Transverse colon (tissue), 4 donors: ENCODE measurements around the gene PIM2. TPM values are rescaled to one million over a fixed set of nuclear protein-coding genes. Genes with fewer than 3 reads are reported as not detected.
A peak's percentile ranks its signal among the peaks of the same experiment; 100 is the strongest.

ENCODE experiments used
- DNase-seq: peaks from one replicate; pipeline ENCODE4 v3.0.0-alpha.2; 2019
- H3K27ac ChIP-seq, 4 donors: fragments of 200-600 bp; sonication (generic); 2 replicates each; pipeline ENCODE4 v1.5.1; 2016 to 2018; ENCODE audit warnings: inconsistent platforms in 4 of 4
- H3K27me3 ChIP-seq: fragments of 200-600 bp; sonication (generic); 2 replicates; pipeline ENCODE4 v1.5.1; 2017; ENCODE audit warnings: inconsistent platforms
- H3K36me3 ChIP-seq, 4 donors: fragments of 200-600 bp; sonication (generic); 2 replicates each; pipeline ENCODE4 v1.5.1; 2017 to 2019; ENCODE audit warnings: inconsistent platforms in 4 of 4
- H3K4me1 ChIP-seq, 4 donors: fragments of 200-600 bp; sonication (generic); 2 replicates each; pipeline ENCODE4 v1.5.1; 2017 to 2020; ENCODE audit warnings: inconsistent platforms in 4 of 4
- H3K4me3 ChIP-seq, 4 donors: fragments of 200-600 bp; sonication (generic); 1 replicate in 1 of 4; 2 replicates in 3 of 4; pipeline versions ENCODE4 v1.5.1 to v1.6.1; 2017 to 2019; ENCODE audit warnings: inconsistent platforms in 4 of 4
- H3K9me3 ChIP-seq, 2 donors: fragments of 200-600 bp; sonication (generic); 2 replicates each; pipeline ENCODE4 v1.5.1; 2017 to 2019; ENCODE audit warnings: inconsistent platforms in 2 of 2
- EP300 ChIP-seq: sonication (generic); formaldehyde crosslinking; IDR thresholded peaks from one replicate; pipeline ENCODE4 v1.6.1; 2017; ENCODE audit warnings: antibody characterized with exemption, low read depth
- POLR2A ChIP-seq: fragments of 450-650 bp; IDR thresholded peaks from one replicate; pipeline ENCODE4 v1.6.1; 2016; ENCODE audit warnings: antibody characterized with exemption, mild to moderate bottlenecking, moderate library complexity
- POLR2AphosphoS5 ChIP-seq, 3 donors: sonication (generic); formaldehyde crosslinking; IDR thresholded peaks; one replicate each; pipeline ENCODE4 v1.6.1; 2016; ENCODE audit warnings: antibody characterized with exemption in 3 of 3
- WGBS, 2 donors: methylation state at CpG; one replicate each; pipeline ENCODE4 v1.1.5; 2018; ENCODE audit warnings: low coverage in 1 of 2; 5-methylcytosine and 5-hydroxymethylcytosine counted together
- in situ Hi-C, 4 donors: fragments of 200-750 bp; cut with MboI; loops; one replicate each; pipeline versions ENCODE4 v1.15.0 to v1.15.1; 2017; ENCODE audit warnings: low sequenced_read_pairs in 3 of 4, low pct_ligation_motif_present in 1 of 4, low pct_unique_long_range_greater_than_20kb in 1 of 4
- intact Hi-C: fragments of 100-400 bp; cut with DNase I; formaldehyde crosslinking; loops from one replicate; pipeline ENCODE4 v1.15.1; 2023; ENCODE audit warnings: low total_unique reads
- total RNA-seq, 4 donors: library from RNA; depleted of rRNA; stranded (reverse); fragments of >200 nt; gene quantifications; one replicate each; pipeline ENCODE4 v1.1.0, GENCODE V29; 2016
- TF ChIP-seq, protein P1 (sequence below), 5 experiments: fragments of 200-600 bp in 3 of 5; fragments of 450-650 bp in 2 of 5; sonication (generic) in 3 of 5; IDR thresholded peaks; 1 replicate in 2 of 5; 2 replicates in 3 of 5; pipeline ENCODE4 v1.5.1; 2016 to 2017; ENCODE audit warnings: antibody characterized with exemption in 5 of 5, inconsistent platforms in 3 of 5, mild to moderate bottlenecking in 2 of 5, moderate library complexity in 1 of 5

PIM2 gene
- total RNA-seq, 4 donors from 2014 or later = 11.2 to 50.7 (median 20.6) TPM; not detected in 1

DNA sequence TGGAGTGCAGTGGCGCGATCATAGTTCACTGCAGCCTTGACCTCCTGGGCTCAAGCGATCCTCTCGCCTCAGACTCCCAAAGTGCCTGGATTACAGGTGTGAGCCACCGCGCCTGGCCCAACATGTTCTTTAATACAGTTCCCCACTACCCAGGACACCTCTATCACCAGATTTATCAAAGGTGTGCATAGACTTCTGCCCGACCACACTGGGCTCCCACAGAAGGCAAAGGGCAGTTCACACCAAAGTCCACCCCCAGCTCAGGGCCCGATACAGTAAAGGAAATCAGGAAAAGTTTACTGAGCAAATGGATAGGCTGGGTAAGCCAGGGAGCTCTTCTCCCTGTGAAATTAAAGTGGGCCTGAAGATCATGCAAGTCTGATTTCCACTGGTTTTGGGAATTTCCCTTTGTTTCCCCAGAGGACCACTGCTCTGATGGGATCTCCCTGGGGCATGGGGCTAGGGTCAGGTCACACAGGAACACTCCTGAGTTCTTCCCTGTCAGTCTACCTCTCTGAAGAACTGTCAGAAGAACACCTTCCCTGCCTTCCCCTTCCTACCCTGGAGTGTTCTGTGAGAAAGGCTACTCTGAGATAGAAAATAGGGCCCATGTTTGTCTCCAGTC lies 17.7 kb upstream of the PIM2 start:
- Histone ChIP-seq H3K4me3 (no peak overlapping the region), H3K9me3 (no peaks in the 10 kb centered on the region), H3K36me3 (no peaks in the 10 kb centered on the region), H3K27ac (peak overlapping the region; percentile 24 to 58 (median 55)), H3K4me1 (peaks cover 0 to 23% (median 1%) of the 10 kb centered on the region in 4 donors), H3K27me3 (no peaks in the 10 kb centered on the region)
- in situ Hi-C loops = no loop called here
- TF ChIP-seq, protein P1, sequence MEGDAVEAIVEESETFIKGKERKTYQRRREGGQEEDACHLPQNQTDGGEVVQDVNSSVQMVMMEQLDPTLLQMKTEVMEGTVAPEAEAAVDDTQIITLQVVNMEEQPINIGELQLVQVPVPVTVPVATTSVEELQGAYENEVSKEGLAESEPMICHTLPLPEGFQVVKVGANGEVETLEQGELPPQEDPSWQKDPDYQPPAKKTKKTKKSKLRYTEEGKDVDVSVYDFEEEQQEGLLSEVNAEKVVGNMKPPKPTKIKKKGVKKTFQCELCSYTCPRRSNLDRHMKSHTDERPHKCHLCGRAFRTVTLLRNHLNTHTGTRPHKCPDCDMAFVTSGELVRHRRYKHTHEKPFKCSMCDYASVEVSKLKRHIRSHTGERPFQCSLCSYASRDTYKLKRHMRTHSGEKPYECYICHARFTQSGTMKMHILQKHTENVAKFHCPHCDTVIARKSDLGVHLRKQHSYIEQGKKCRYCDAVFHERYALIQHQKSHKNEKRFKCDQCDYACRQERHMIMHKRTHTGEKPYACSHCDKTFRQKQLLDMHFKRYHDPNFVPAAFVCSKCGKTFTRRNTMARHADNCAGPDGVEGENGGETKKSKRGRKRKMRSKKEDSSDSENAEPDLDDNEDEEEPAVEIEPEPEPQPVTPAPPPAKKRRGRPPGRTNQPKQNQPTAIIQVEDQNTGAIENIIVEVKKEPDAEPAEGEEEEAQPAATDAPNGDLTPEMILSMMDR (IDR thresholded peaks at IDR 0.05) = no peak
- TF ChIP-seq EP300 = no peak
- TF ChIP-seq POLR2A = no peak
- no peak for TF ChIP-seq POLR2AphosphoS5 (IDR thresholded peaks at IDR 0.05)
- 94% methylated on average over 8 of the region's 8 CpGs; no CpG with 5 or more reads in 1 of the 2 donors for WGBS, 2 donors
- DNase-seq = no peak
- intact Hi-C loops = no loop called here

DNA sequence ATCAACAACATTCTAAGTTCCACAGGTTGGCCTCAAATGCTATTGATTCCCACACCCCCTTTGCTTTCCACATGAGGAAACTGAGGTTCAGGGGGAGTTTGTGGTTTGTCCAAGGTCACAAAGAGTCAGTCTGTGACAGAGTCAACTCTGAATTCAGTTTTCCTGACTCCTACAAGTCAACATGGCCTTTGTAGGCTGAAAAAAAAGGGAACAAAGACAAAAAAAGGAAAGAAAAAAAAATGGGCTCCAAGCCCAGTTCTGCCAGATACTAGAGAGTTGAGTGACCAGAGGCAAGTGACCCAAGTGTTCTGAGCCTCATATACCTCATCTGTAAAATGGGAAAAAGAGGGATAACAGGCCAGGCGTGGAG lies 16.5 kb upstream of the PIM2 start:
- H3K27me3 ChIP-seq = no peaks in the 10 kb centered on the region
- H3K4me1 ChIP-seq = peaks cover 0 to 17% (median 1%) of the 10 kb centered on the region in 4 donors
- DNase-seq = no peak
- in situ Hi-C loops = no loop called here
- TF ChIP-seq, protein P1 (IDR thresholded peaks at IDR 0.05) = no peak
- no peak for TF ChIP-seq POLR2A
- no peak for TF ChIP-seq POLR2AphosphoS5 (IDR thresholded peaks at IDR 0.05)
- no peak for TF ChIP-seq EP300
- H3K36me3 ChIP-seq = no peaks in the 10 kb centered on the region
- H3K9me3 ChIP-seq = no peaks in the 10 kb centered on the region
- whole genome bisulfite sequencing, 2 donors = 74% methylated on average over 1 of the region's 1 CpG; no CpG with 5 or more reads in 1 of the 2 donors
- intact Hi-C loops = no loop called here
- H3K4me3 ChIP-seq = no peak overlapping the region
- H3K27ac ChIP-seq = peak overlapping the region in 1 of 4 donors; percentile 30

DNA sequence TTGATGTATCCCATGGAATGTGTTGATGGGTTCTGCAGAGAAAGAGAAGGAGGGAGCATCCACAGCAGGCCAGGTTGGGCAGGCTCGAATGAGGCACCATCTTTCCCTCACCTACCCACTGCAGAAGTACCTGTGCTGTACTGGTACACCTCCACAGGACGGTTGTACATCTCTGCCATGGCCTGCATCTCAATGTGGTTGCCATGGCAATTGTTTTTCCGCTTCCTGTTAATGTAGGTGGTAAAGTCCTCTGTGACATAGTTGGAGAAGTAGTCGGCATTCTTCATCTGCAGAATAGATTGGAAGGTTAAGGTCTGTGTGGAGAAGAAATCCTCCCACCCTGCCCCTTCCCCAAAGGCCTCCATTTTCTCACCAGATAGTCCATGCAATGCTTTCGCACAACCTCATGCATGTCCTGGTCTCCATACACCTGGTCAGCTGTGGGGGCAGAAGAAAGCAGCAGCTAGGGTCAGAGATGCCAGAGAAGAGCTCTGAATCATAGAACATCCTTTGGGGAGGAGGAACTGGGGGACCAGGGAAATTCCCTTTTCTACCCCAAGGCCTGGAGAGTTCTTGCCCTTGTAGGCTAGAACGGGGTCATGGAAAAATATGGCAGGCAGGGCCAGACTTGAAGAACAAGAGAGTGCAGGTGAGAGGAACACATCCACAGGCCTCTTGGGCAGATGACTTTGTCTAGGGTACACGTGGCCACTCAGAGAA lies 15.9 kb upstream of the PIM2 start:
- in situ Hi-C loops = no loop called here
- Histone ChIP-seq H3K36me3 (peaks cover 0 to 4% (median 0%) of the 10 kb centered on the region in 4 donors), H3K27ac (peak overlapping the region in 1 of 4 donors; percentile 30)

DNA sequence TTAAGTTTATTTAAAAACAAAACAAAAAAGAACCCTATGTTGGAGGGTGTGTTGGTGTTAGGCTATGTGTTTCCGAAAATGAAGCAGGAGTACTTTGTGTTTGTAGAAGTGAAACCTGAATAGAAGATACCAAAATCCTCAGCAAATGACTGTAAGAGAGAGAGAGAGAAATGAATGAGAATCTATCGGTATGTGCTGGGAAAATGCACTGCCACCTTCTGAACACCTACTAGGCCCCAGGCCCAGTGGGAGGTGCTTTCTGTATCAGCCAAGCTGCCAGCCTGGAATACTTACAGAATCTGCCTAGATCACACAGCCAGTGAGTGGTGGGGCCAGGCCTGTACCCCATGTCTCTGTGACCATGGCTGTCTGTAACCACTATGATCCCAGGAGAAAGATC lies 14.9 kb upstream of the PIM2 start:
- 74 to 75% methylated on average over 2 of the region's 2 CpGs for WGBS, 2 donors
- intact Hi-C loops = no loop called here
- in situ Hi-C loops = no loop called here
- Histone ChIP-seq H3K36me3 (peaks cover 0 to 4% (median 0%) of the 10 kb centered on the region in 4 donors), H3K27ac (peak overlapping the region in 1 of 4 donors; percentile 30), H3K27me3 (no peaks in the 10 kb centered on the region), H3K4me3 (no peak overlapping the region), H3K4me1 (peaks cover 0 to 14% (median 1%) of the 10 kb centered on the region in 4 donors), H3K9me3 (no peaks in the 10 kb centered on the region)
- TF ChIP-seq POLR2AphosphoS5 (IDR thresholded peaks at IDR 0.05) (no peak), POLR2A (no peak), EP300 (no peak)
- TF ChIP-seq, protein P1 (IDR thresholded peaks at IDR 0.05) = no peak
- no peak for DNase-seq

More for the DNA sequence above, 15.9 kb upstream of the PIM2 start:
- Histone ChIP-seq H3K4me3 (no peak overlapping the region), H3K9me3 (no peaks in the 10 kb centered on the region), H3K4me1 (peaks cover 0 to 17% (median 1%) of the 10 kb centered on the region in 4 donors), H3K27me3 (no peaks in the 10 kb centered on the region)
- no peak for TF ChIP-seq EP300
- TF ChIP-seq, protein P1 (IDR thresholded peaks at IDR 0.05) = no peak
- TF ChIP-seq POLR2AphosphoS5 (IDR thresholded peaks at IDR 0.05) = no peak
- TF ChIP-seq POLR2A = no peak
- intact Hi-C loops = no loop called here
- DNase-seq = no peak
- WGBS, 2 donors = 71% methylated on average over 7 of the region's 7 CpGs; no CpG with 5 or more reads in 1 of the 2 donors
